H1 (cell line): Measurements from ENCODE around the gene HTR2B. TPM values are rescaled to one million over a fixed set of nuclear protein-coding genes. Genes with fewer than 3 reads are reported as not detected.

Source experiments
- BRCA1 ChIP-seq: IDR thresholded peaks from 2 replicates; pipeline ENCODE4 v1.6.1; 2012; ENCODE audit warnings: low read depth, low read length, improper control_type of control experiment
- CHD2 ChIP-seq: IDR thresholded peaks from 2 replicates; pipeline ENCODE4 v1.6.1; 2012; ENCODE audit warnings: low read length, improper control_type of control experiment
- CTCF ChIP-seq, 3 experiments: IDR thresholded peaks; 1 replicate in 2 of 3; 2 replicates in 1 of 3; pipeline versions ENCODE4 v1.5.1 to v1.6.1; 2011; ENCODE audit warnings: low read length in 3 of 3, mild to moderate bottlenecking in 3 of 3, inconsistent platforms in 2 of 3, low read depth in 1 of 3, moderate library complexity in 1 of 3; ENCODE audit not compliant: insufficient read depth in 1 of 3; ENCODE audit errors: control extremely low read depth in 1 of 3
- RAD21 ChIP-seq, 2 experiments: IDR thresholded peaks in 1 of 2; conservative IDR thresholded peaks in 1 of 2; 2 replicates each; pipeline ENCODE4 v1.6.1; 2011; ENCODE audit warnings: low read depth in 2 of 2, low read length in 2 of 2, improper control_type of control experiment in 1 of 2, inconsistent platforms in 1 of 2, mild to moderate bottlenecking in 1 of 2, moderate library complexity in 1 of 2
- polyA plus RNA-seq, 7 experiments: library from polyadenylated mRNA; depleted of rRNA in 3 of 7; stranded (reverse) in 5 of 7; unstranded in 2 of 7; fragments of >200 nt in 5 of 7; fragments of 200-250 nt in 2 of 7; gene quantifications; 1 replicate in 5 of 7; 2 replicates in 1 of 7; 4 replicates in 1 of 7; pipeline versions ENCODE4 v1.2.1 to v1.2.3, GENCODE V29; 2011 to 2013; ENCODE audit warnings: missing spikeins in 2 of 7, mixed read lengths in 2 of 7
- total RNA-seq: library from RNA; stranded (reverse); fragmentation: NEBNext Ultra II Directional; extraction: Animal tissue kit (Norgen Biotek cat#: 25700); gene quantifications from 2 replicates; pipeline ENCODE4 v1.2.1, GENCODE V29; 2021
- TF ChIP-seq, protein P1 (sequence below): fragments of 300-600 bp; sonication (generic); IDR thresholded peaks from 2 replicates; pipeline ENCODE4 v1.7.1; 2012; ENCODE audit warnings: low read length, moderate library complexity, mild to moderate bottlenecking, inconsistent platforms; ENCODE audit not compliant: insufficient replicate concordance

Gene HTR2B
- total and polyA plus RNA-seq, 2 of the 8 experiments (the other 6 are each of a cell fraction or from before 2014, with no cell fraction given): not detected

- no peak for TF ChIP-seq CTCF (IDR thresholded peaks at IDR 0.05; ENCODE audit: control extremely low read depth in 1 of 3, insufficient read depth in 1 of 3, low read depth in 1 of 3, low read length in 3 of 3)
- TF ChIP-seq CHD2: no peak
- TF ChIP-seq, protein P1, sequence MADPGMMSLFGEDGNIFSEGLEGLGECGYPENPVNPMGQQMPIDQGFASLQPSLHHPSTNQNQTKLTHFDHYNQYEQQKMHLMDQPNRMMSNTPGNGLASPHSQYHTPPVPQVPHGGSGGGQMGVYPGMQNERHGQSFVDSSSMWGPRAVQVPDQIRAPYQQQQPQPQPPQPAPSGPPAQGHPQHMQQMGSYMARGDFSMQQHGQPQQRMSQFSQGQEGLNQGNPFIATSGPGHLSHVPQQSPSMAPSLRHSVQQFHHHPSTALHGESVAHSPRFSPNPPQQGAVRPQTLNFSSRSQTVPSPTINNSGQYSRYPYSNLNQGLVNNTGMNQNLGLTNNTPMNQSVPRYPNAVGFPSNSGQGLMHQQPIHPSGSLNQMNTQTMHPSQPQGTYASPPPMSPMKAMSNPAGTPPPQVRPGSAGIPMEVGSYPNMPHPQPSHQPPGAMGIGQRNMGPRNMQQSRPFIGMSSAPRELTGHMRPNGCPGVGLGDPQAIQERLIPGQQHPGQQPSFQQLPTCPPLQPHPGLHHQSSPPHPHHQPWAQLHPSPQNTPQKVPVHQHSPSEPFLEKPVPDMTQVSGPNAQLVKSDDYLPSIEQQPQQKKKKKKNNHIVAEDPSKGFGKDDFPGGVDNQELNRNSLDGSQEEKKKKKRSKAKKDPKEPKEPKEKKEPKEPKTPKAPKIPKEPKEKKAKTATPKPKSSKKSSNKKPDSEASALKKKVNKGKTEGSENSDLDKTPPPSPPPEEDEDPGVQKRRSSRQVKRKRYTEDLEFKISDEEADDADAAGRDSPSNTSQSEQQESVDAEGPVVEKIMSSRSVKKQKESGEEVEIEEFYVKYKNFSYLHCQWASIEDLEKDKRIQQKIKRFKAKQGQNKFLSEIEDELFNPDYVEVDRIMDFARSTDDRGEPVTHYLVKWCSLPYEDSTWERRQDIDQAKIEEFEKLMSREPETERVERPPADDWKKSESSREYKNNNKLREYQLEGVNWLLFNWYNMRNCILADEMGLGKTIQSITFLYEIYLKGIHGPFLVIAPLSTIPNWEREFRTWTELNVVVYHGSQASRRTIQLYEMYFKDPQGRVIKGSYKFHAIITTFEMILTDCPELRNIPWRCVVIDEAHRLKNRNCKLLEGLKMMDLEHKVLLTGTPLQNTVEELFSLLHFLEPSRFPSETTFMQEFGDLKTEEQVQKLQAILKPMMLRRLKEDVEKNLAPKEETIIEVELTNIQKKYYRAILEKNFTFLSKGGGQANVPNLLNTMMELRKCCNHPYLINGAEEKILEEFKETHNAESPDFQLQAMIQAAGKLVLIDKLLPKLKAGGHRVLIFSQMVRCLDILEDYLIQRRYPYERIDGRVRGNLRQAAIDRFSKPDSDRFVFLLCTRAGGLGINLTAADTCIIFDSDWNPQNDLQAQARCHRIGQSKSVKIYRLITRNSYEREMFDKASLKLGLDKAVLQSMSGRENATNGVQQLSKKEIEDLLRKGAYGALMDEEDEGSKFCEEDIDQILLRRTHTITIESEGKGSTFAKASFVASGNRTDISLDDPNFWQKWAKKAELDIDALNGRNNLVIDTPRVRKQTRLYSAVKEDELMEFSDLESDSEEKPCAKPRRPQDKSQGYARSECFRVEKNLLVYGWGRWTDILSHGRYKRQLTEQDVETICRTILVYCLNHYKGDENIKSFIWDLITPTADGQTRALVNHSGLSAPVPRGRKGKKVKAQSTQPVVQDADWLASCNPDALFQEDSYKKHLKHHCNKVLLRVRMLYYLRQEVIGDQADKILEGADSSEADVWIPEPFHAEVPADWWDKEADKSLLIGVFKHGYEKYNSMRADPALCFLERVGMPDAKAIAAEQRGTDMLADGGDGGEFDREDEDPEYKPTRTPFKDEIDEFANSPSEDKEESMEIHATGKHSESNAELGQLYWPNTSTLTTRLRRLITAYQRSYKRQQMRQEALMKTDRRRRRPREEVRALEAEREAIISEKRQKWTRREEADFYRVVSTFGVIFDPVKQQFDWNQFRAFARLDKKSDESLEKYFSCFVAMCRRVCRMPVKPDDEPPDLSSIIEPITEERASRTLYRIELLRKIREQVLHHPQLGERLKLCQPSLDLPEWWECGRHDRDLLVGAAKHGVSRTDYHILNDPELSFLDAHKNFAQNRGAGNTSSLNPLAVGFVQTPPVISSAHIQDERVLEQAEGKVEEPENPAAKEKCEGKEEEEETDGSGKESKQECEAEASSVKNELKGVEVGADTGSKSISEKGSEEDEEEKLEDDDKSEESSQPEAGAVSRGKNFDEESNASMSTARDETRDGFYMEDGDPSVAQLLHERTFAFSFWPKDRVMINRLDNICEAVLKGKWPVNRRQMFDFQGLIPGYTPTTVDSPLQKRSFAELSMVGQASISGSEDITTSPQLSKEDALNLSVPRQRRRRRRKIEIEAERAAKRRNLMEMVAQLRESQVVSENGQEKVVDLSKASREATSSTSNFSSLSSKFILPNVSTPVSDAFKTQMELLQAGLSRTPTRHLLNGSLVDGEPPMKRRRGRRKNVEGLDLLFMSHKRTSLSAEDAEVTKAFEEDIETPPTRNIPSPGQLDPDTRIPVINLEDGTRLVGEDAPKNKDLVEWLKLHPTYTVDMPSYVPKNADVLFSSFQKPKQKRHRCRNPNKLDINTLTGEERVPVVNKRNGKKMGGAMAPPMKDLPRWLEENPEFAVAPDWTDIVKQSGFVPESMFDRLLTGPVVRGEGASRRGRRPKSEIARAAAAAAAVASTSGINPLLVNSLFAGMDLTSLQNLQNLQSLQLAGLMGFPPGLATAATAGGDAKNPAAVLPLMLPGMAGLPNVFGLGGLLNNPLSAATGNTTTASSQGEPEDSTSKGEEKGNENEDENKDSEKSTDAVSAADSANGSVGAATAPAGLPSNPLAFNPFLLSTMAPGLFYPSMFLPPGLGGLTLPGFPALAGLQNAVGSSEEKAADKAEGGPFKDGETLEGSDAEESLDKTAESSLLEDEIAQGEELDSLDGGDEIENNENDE: no peak
- TF ChIP-seq BRCA1: no peak
- TF ChIP-seq RAD21 (IDR thresholded peaks at IDR 0.05 in 1 of 2, conservative IDR thresholded peaks at IDR 0.05 in 1 of 2; ENCODE audit: low read depth in 2 of 2, low read length in 2 of 2): no peak
Observed at GRCh38 chr2:231124838-231125568, at the start of gene HTR2B (continued).
